Measurements from ENCODE around the gene CNIH3.

The CNIH3 gene

DNA sequence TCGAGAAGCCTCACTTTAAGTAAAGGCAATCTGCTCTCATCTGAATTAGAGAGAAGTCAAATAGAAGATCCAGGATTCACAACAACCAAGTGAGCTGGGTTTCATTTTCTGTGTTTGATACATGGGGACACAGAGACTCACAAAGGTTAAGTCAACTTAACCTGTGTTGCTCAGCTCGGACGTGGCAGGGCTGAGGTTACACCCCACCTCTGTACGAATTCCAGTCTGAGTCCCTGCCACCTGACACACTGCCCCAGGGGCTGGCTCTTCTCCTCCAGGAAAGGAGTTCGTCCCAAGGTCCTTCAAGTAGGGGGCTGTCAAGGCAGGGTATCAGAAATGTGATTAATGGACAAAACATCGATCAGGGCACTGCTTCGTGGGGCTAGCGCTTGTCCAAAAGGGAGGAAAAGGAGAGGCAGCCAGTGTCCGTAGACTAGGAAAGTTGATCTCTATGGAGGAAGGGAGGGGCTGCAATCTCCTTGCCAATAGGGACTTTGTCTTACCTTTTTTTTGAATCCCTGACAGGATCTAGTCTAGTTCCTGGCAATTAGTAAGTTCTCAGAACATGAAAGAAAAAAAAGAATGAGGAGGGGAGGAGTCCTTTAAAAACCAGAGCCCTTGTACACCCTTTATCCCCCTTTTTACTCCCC is 116.4 kb downstream of the CNIH3 start:
- intact Hi-C loops (cut with DNase I) = no loop called here

DNA sequence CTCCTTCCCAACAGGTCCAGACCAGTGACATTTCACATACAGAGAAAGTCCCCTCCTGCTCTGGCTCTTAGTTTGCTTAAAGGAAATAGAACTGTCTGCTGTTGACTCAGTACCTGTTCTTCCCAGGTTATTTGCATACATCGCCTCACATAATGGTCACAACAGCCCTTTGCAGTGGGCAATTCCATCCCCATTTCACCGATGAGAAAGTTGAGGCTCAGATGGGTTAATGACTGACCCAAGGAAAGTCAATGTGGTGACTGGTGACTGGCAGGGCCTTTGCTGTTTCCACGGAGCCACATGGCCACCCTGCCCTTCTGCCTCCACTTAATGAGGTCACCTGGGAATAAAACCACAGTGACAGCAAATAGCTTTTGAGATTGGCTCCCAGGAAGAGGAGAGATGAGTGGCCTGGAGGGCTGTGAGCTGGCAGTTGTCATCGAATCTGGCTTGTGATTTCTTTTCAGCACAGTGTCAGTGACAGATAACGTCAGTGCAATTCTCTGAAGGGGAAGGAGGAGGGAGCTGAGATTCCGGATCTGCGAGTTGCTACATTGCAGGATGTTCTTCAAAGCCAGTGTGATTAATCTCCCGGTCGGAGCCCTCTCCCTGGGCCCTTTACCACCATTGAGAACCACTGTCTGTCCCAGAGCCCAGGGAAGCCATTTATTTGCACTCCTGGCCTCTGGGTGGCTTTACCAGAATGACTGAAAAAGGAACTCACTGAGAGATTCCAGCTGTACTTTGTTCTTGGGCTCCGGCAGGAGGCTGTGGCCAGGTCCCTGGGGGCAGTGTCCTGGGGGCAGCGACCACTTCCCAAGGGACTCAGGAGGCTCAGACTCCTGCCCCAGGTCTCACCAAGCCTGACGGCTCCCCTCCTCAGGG is 117.2 kb downstream of the CNIH3 start:
- DNase-seq = peak in 5 of 42 donors; percentile 10 to 47 (median 15)
- intact Hi-C loops (cut with DNase I) = no loop called here

More for the DNA sequence above, 116.4 kb downstream of the CNIH3 start:
- DNase-seq = no peak

DNA sequence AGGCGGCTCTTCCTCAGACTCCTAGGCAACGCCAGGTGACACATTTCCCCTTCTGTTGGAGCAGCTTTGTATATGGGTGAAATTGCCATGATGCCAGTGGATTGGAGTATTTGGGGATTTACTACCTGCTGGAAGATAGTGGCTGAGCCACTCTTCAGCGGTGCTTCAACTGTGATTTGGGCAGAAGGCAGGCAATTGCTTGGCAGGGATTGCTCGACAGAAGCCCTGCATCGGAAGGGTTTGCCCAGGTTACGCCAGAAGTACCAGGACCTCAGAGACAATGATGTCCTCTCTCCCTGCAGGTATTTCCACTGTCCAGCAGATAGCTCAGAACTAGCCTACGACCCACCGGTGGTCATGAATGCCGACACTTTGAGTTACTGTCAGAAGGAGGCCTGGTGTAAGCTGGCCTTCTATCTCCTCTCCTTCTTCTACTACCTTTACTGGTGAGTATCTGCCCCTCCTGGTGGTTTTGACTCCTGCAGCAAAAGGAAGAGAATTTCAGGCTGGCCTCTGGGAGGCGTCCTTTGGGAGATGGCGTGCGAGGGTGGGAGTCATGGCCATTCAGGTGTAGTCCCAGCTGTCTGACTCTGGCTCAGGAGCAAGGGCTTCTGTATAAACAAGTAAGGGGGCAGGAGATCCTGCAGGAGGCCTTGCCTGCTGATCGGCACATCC is 118.3 kb downstream of the CNIH3 start:
- intact Hi-C loops (cut with DNase I) = no loop called here
- DNase-seq = no peak

DNA sequence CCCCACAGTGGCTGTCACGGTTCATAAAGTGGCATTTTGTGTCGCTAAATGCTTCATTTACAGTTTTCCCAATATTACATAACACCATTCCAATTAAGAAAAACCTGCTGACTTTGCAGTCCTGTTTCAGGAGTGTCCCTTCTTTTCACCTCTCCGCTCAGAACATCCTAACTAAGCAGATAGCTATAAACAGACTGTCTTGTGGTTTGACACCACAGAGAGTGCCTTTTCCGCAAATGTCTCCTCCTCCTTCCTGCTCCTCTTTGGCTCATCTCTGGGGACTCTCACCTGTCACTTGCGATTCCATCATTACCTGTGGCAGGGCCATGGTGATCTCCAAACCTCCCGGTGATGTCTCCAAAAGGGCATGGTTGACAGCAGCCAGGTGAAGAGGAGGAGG is 119.0 kb downstream of the CNIH3 start:
- intact Hi-C loops (cut with DNase I) = no loop called here

DNA sequence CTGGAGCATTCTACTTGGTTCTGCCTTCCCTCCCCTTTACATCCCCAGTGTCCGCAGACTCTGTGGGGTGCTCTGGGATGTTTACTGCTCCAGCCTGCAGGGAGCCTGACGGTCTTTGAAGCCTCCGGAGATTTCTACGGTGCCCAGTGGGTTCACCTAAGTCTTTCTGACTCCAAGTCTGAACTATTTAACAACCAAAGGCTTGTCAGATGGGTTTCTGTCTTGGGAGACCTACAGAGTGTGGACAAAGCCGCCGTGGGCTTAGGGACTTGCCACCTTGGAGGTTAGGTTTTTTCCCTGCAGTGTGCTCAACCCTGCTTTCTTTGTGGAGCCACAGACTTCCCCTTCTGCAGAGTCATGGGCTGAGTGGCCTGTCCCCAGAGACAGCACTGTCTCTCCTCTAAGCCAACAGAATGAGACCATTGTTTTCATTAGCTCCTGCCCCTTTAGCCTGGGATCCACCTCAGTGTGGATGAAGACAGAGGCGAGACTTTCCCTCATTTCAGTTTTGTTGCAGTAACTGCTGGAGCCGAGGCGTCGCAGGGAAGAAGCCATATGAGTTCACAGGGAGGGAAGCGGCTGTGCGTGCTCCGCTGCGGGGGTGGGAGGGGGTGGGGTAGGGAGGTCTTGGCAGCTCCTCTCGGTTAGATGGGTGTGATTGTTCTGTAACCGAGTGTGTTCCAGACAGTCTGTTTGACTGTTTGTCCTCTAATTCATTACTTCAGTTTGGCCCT is 120.7 kb downstream of the CNIH3 start:
- intact Hi-C loops (cut with DNase I) = no loop called here
- DNase-seq = peak in 40 of 42 donors; percentile 21 to 69 (median 44)

More for the DNA sequence above, 119.0 kb downstream of the CNIH3 start:
- DNase-seq = no peak

DNA sequence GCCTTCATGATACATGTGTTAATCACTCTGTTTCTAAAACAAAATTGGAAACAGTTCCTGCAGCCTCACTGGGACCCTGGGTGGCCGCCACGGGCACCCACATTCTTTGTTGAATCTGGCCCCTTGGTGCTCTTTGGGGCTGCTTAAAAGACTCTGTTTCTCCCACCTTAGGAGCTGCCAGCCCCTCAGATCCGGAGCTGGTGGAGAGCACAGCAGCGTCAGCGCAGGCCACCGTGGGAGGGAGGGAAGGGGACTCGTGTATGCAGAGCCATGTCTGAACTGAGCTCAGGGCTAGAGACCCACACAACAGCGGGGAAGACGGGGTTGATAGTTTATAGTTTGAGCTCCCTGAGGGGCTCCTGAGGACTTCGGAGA is 121.2 kb downstream of the CNIH3 start:
- intact Hi-C loops (cut with DNase I) = no loop called here

DNA sequence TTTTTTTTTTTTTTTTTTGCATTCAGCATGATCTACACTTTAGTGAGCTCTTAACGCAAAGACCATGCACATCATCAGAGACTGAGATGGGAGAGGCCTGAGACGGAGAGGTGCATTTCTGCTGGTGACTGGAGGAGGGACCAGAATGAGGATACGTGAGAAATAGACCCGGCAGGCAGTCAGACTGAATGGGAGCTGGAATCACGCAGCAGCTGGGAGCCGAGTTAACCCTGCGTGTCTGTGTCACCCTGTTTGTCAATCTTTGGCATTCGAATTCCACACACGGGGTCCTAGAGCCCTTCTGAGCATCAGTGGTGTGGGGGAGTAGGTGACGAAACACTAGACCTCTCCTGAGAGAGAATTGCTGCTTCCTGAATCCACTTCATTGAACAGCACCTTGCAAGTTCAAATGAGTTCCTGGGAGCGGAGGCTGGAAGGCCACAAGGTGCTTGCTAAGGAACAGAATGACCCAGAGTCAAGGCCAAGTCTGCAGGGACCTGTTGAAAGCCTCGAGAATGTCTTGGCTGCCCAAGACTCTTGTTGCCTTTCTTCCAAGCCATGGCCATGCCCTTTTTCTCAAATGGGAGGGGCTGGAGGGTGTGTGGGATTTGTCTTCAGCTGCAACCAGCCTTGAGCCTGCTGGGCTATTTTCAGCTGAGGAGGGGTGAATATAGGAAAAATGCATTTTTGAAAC is 123.3 kb downstream of the CNIH3 start:
- no peak for DNase-seq
- intact Hi-C loops (cut with DNase I) = no loop called here

More for the DNA sequence above, 121.2 kb downstream of the CNIH3 start:
- no peak for DNase-seq

DNA sequence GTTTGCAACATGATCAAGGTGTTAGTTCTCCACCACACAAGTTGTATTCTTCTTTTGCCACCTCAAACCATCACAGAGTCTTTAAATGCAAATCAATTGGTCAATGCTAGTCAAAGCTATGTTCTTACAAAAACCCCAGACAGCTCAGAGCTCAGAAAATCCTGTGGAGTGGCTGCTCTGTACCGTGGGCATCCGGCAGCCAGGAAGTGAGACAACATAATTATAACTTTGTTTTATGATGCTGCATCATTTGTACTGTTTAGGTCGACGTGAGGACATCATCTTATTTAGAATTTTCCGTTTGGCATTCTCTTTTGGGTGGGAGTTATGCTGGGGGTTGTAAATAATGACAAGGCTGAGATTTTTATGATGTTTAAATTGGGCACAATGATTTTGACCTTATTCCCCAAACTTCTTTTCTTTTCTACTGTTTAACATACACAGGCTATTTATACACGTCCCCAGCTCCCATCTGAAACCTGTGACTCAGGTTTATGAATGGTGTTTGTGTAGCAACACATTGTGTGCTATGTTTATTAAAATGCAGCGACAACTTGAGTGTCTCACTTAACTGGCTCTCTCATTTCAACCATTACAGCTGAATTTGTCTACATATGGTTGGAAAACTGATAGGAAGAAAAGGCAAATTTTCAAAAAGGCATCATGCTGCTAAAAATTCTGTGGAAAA is 124.0 kb downstream of the CNIH3 start:
- intact Hi-C loops (cut with DNase I) = no loop called here
- no peak for DNase-seq

DNA sequence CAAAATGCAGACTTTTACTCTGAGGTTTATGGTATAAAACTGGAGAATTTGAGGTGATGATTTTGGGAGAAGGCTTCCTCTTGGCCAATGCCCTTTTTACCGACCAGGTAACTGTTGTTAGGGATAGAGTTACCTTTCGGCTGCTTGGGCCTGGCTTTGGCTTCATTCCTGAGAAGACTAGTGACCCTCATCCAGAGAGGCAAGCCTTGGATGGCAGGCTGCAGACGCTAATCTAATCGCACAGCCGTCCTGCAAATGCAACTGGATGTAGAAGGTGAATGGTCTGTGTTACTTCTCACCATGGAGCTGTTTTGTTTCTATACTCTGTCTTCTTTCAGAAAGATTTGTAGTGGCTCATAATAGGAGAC is 124.6 kb downstream of the CNIH3 start:
- intact Hi-C loops (cut with DNase I) = no loop called here

DNA sequence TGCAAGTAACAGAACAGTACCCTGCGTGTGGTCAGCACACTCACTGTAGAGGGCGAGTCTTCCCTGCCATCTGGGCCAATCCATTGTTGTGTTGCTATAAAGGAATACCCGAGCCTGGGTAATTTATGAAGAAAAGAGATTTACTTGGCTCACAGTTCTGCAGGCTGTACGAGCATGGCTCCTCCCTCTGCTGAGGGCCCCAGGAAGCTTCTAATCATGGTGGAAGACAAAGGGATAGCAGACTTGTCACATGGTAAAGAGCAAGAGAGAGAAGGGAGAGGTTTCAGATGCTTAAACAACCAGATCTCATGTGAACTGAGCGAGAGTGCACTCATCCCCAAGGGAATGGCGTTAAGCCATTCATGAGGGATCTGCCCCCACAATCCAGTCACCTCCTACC is 126.2 kb downstream of the CNIH3 start:
- intact Hi-C loops (cut with DNase I) = no loop called here

More for the DNA sequence above, 124.6 kb downstream of the CNIH3 start:
- DNase-seq = no peak

DNA sequence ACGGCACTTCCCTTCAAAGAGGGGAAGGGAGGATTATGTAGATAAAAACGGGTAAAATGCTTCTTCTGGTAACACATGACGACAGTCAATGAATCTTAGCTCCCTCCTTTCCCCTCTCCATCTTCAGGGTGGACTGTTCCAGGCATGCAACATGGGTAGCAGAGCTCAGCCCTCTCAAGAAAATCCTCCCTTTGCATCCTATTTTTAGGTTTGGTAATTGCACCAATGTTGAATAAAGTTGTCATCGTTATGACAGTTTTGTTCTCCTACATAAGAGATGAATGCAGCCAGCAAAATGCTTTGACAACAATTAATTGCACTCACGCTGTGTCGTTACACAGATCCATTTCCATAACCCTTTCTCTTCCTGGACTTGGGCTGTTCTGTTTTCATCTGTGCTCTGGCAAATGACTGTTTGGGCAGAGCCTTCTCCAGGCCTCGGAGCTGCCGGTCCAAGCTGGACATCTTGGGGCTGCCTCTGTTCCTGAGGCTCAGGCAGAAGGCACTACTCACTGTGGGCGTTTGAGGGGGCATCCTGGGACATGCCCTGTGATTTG is 127.6 kb downstream of the CNIH3 start:
- DNase-seq = no peak
- intact Hi-C loops (cut with DNase I) = no loop called here

More for the DNA sequence above, 126.2 kb downstream of the CNIH3 start:
- no peak for DNase-seq

DNA sequence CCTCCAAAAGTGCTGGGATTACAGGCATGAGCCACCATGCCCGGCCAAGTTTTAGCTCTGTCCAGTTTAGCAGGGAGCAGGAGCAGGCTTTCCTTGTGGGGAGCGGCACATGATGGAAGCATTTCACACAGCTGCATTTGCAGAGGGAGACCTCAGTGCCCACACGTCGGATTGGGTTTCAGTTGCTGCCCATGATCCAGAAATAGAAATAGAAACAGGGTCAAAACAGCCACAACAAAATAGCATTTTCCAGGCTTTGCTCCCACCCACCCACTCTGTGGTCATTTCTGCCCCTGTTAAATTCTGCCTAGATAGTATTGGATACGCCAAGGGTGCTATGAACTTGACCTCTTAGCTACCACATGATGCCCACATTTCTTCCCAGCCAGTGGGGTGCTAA is 128.4 kb downstream of the CNIH3 start:
- intact Hi-C loops (cut with DNase I) = no loop called here
- DNase-seq = no peak

DNA sequence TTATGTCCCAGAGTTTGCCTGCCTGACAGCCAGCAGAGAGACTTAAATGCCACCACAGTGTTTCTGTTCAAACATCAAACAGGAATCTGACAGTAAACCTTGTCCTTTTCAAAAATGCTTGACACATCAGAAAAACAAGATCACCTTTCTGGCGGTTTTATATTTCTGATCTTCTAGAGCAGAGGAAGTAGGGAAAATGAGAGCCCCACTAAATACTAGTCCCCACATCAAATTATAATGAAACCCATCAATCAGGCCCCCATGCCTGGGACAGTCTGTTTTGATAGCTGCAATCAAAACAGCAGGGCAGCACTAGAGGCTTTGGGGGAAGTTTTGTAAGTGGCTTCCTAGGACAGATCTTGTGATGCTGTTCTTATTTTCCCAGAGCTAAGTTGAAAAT is 129.3 kb downstream of the CNIH3 start:
- intact Hi-C loops (cut with DNase I) = no loop called here
- DNase-seq = no peak

DNA sequence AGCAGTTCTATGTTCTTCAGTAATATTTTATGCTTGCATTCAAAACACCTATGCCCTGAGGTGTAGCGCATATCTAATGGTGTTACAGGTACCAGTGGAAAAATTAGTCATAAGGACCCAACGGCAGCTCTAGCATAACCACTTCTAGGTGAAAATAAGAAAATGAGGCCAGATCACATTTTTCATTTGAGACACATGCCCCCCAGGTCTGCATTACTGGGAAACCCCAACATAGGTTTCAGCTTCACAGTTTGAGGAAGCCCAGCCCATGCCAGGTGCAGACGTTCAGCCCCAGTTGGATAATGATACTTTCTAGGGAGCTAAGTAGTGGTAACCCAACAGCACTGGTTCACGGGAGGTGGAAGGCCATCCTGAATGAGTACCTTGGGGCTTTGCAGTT is 129.8 kb downstream of the CNIH3 start:
- intact Hi-C loops (cut with DNase I) = no loop called here

DNA sequence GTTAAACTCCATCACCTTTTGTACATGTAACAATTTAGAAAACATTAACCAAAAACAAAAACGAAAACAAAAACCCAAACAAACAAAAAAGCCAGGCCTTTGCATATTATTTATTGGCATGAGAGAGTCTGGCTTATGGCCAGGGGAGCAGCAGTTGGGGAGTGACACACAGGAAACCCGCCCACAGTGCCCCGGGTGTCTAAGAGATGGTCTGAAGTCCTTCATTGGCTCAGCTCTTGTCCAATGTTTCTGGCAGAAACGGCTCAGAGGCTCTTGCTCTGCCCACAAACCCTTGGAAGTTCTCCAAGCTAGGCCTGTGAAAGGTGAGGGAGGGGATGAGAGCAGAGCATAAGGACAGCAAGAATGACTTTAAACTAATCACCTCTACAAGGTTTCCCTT is 131.5 kb downstream of the CNIH3 start:
- no peak for DNase-seq
- intact Hi-C loops (cut with DNase I) = no loop called here

More for the DNA sequence above, 129.8 kb downstream of the CNIH3 start:
- no peak for DNase-seq

DNA sequence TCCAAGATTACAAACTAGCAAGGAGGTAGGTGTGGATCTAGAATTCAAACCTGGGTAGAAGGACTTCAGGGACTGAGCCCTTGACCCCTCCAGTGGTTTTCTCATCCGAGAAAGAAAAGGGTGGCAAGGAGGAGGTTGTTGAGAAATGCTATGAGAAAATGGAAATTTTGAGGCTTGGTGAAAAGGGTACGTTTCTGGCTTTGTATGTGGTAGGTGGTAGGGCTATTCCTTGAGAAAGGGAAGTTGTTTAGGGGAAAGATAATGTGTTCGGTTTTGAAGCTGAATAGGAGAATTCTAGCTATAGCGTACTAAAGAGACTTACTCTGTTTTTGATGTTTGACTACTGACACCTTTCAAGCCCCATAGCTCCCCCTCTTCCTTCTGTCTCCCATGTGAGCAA is 133.8 kb downstream of the CNIH3 start:
- no peak for DNase-seq
- intact Hi-C loops (cut with DNase I) = no loop called here

DNA sequence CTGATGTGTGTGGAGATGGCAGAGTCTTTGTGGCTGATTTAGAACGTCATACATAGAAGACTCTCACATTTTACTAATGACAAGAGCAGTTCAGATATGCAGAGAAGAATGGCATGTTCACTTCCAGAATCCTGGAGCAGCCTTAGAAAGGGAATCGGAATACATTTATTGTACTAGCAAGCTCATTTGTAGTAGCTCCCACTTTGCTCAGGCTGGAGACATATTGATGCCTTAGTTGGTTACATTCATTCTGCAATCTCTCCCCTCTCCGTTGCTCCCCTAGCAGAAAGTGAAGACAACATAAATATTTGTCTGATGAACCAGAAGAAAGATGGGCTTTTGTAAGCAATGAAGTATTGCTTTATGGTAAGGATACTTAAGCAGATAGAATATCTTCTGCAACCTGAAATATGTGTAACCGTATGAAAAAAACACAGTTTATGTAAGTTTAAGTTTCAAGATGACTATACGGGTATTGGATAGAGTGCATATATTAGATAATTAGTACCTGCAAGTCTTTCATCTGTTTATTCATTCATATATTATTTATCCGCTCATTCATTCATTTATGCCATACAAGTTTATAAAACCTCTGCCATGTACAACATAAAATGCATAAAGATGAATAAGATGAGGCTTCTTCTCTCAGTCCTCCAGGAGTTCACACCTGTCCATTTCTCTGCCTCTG is 135.7 kb downstream of the CNIH3 start:
- intact Hi-C loops (cut with DNase I) = no loop called here
- peak in 1 of 42 donors; percentile 15 for DNase-seq
